Activated CD8-positive, alpha-beta T cell treated with anti-CD3 and anti-CD28 coated beads for 36 hours (primary cell): ENCODE results near the gene KAZN. TPM values are rescaled to one million over a fixed set of nuclear protein-coding genes. Genes with fewer than 3 reads are reported as not detected.

Experiments used
- ATAC-seq: fragments of 200-7000 bp; cut with Tn5 transposase; one replicate; pipeline ENCODE4 v1.10.0; 2021; ENCODE audit warnings: mild to moderate bottlenecking, moderate library complexity
- CTCF ChIA-PET: fragments of 350-600 bp; sonication (Branson Sonifier 250); formaldehyde crosslinking; loops from one replicate; lab custom pipeline; 2021; ENCODE audit warnings: antibody characterized with exemption; lab: Charles Lee
- POLR2A ChIA-PET: fragments of 350-600 bp; sonication (Branson Sonifier 250); formaldehyde crosslinking; loops from one replicate; lab custom pipeline; 2021; ENCODE audit warnings: antibody characterized with exemption; lab: Charles Lee
- DNase-seq: peaks from one replicate; pipeline ENCODE4 v3.0.0-alpha.2; 2020
- H3K27ac Mint-ChIP-seq: one replicate; pipeline ENCODE4 v1.8.0; 2021; ENCODE audit warnings: mild to moderate bottlenecking, mixed read lengths
- H3K27me3 Mint-ChIP-seq: one replicate; pipeline ENCODE4 v1.8.0; 2021; ENCODE audit warnings: mixed read lengths
- H3K36me3 Mint-ChIP-seq: one replicate; pipeline ENCODE4 v1.8.0; 2021; ENCODE audit warnings: low read depth, mixed read lengths
- H3K4me1 Mint-ChIP-seq: one replicate; pipeline ENCODE4 v1.8.0; 2021; ENCODE audit warnings: low read depth, mixed read lengths
- H3K4me3 Mint-ChIP-seq: one replicate; pipeline ENCODE4 v1.8.0; 2021; ENCODE audit warnings: mild to moderate bottlenecking, moderate library complexity, mixed read lengths
- H3K9me3 Mint-ChIP-seq: one replicate; pipeline ENCODE4 v1.8.0; 2021; ENCODE audit warnings: mixed read lengths
- intact Hi-C: fragments of 100-400 bp; cut with micrococcal nuclease; formaldehyde crosslinking; loops from one replicate; pipeline ENCODE4 v1.10.0; 2022
- total RNA-seq, 2 experiments: library from RNA; stranded (reverse); gene quantifications; one replicate each; pipeline ENCODE4 v1.2.3, GENCODE V29; 2021
- TF ChIP-seq, protein P1 (sequence below): fragments of 200-600 bp; IDR thresholded peaks from one replicate; pipeline ENCODE4 v1.8.0; 2022; ENCODE audit warnings: antibody characterized with exemption, mild to moderate bottlenecking

Gene KAZN
- 1 to 10 TPM; 1.7 to 1.9 TPM for total RNA-seq

DNA sequence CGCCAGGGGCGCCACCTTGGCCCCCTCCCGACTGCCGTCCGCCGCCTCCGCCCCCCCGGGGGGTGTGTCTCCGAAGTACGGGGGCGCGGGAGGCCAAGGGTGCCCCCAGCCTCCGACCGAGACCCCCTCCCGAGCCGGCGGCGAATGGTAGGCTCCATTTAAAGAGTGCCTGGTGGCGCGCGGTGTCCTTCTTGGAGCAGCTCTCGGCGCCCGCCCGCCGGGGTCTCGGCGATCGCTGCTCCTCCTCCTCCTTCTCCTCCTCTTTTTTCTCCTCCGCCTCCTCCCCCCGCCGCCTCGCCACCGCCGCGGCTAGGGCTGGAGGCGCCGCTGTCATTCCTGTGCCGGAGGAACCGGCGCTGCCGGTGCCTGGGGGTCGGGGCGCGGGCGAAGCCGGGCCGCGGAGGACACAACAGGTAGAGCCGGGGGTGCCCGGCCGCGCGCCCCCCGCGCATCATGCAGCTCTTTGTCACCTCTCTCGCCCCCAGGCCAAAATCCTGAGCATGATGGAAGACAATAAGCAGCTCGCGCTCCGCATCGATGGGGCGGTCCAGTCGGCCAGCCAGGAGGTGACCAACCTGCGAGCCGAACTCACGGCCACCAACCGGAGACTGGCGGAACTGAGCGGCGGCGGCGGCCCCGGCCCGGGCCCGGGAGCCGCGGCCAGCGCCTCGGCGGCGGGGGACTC, at the start of gene KAZN:
KAZN (plus strand) TSS at position 188 of the 685 bp plus-strand sequence.
- intact Hi-C loops, result no loop called here
- peaks cover 55% of the 10 kb centered on the region for H3K27me3 Mint-ChIP-seq
- CTCF ChIA-PET, result no interaction called here

DNA sequence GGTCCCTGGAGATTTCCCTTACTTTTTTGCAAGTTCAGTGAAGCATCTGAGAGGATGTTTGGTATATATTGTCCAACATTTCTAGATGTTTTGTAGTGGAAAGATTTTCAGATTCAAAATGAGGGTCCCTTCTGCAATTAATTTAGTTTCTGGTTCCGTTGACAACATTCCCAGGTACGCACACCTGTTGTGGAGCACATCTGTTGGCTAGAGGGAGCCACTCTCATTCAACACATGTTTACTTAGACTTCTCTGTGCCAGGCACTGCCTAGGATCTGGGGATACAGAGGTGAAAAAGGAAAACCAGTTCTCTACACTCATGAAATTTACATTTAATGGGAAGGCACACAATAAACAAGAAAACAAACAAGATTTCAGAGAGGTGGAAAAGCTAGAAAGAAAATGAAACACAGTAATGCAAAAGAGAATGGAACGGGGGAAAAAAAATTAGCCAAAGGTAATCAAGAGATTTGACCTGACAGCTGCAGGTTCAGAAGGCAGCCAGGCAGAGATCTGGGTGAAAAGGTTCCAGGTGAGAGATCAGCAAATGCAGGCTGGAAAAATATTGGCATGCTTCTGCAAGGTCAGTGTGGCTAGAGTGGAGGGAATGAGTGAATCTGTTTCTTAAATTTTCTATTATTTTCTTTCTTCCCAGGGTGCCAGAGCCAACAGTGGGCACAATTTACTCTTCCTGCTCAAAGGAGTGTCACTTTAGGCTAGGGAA, 48.4 kb upstream of the KAZN start:
- intact Hi-C loops, result no loop called here

More for the DNA sequence above, at the start of gene KAZN:
- POLR2A ChIA-PET, result no interaction called here
- H3K9me3 Mint-ChIP-seq, result no peaks in the 10 kb centered on the region
- H3K27ac Mint-ChIP-seq, result no peak within 1 kb of the TSS
- DNase-seq (no peak), ATAC-seq (no peak)
- no peaks in the 10 kb centered on the region for H3K36me3 Mint-ChIP-seq
- H3K4me3 Mint-ChIP-seq, result no peak within 1 kb of the TSS
- TF ChIP-seq, protein P1, sequence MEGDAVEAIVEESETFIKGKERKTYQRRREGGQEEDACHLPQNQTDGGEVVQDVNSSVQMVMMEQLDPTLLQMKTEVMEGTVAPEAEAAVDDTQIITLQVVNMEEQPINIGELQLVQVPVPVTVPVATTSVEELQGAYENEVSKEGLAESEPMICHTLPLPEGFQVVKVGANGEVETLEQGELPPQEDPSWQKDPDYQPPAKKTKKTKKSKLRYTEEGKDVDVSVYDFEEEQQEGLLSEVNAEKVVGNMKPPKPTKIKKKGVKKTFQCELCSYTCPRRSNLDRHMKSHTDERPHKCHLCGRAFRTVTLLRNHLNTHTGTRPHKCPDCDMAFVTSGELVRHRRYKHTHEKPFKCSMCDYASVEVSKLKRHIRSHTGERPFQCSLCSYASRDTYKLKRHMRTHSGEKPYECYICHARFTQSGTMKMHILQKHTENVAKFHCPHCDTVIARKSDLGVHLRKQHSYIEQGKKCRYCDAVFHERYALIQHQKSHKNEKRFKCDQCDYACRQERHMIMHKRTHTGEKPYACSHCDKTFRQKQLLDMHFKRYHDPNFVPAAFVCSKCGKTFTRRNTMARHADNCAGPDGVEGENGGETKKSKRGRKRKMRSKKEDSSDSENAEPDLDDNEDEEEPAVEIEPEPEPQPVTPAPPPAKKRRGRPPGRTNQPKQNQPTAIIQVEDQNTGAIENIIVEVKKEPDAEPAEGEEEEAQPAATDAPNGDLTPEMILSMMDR, result no peak
- peaks cover 9% of the 10 kb centered on the region for H3K4me1 Mint-ChIP-seq

DNA sequence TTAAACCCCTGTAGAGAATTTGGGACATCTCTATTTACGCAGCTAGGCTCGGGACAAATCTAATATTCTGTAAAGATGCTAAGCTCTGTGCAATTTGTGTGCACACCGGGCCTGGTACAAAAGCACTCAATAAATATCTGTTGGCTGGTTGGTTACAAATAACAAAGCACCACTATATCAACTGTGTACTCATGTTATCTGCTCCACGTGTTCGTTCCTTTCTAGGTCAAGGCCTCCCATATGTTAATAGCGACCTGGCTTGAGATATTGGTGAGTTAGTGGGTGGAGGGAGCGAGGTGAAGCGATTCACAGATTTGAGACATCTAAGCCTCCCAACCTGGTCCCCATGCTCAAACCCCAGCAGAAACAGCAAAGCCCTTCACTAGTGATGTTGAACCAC, 47.1 kb upstream of the KAZN start:
- no peaks in the 10 kb centered on the region for H3K9me3 Mint-ChIP-seq
- TF ChIP-seq, protein P1, result no peak
- intact Hi-C loops, result no loop called here
- H3K4me3 Mint-ChIP-seq, result no peak overlapping the region
- H3K27me3 Mint-ChIP-seq, result peaks cover 5% of the 10 kb centered on the region
- ChIA-PET POLR2A (no interaction called here), CTCF (no interaction called here)
- H3K36me3 Mint-ChIP-seq, result no peaks in the 10 kb centered on the region
- ATAC-seq, result no peak
- H3K27ac Mint-ChIP-seq, result no peak overlapping the region
- H3K4me1 Mint-ChIP-seq, result no peaks in the 10 kb centered on the region
- DNase-seq, result no peak

More for the DNA sequence above, 48.4 kb upstream of the KAZN start:
- Mint-ChIP-seq H3K27me3 (peaks cover 10% of the 10 kb centered on the region), H3K27ac (no peak overlapping the region), H3K4me1 (no peaks in the 10 kb centered on the region), H3K9me3 (no peaks in the 10 kb centered on the region), H3K36me3 (no peaks in the 10 kb centered on the region), H3K4me3 (no peak overlapping the region)
- ChIA-PET POLR2A (no interaction called here), CTCF (no interaction called here)
- TF ChIP-seq, protein P1, result no peak
- DNase-seq, result no peak
- no peak for ATAC-seq

DNA sequence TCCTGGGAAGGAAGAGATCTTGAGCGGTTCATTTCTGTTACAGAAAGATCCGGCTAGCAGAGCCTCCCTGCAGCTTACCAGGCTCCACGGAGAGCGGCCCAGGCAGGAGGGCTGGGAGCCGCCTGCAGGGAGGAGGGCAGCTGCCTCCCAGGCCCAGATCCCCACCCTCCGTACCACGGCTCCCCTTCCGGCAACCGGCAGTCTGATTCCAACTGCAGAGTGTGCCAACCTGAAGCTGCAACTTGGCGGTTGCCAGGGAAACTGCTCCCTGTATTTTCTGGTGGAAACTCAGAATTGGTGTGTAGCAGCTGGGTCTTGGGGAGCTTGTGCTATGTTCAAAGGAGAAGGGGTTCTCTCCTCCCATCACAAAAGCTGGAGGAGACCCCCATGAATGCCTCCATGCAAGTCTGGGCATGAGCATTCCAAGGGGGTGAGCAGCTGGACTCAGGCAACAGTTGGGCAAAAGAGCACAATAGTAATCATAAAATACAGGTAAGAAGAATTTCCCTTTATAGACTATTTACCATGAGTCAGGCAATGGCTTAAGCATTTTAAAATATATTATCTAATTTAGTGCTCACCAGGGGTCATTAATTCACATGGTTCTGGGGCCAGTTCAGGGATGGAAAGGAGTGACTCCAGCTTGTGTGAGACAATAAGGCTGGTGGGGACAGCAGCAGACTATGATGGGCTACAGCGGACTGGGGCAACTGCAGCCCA, 46.1 kb upstream of the KAZN start:
- H3K9me3 Mint-ChIP-seq, result no peaks in the 10 kb centered on the region
- ATAC-seq, result no peak
- no peak for DNase-seq
- H3K27me3 Mint-ChIP-seq, result peaks cover 5% of the 10 kb centered on the region
- no peaks in the 10 kb centered on the region for H3K4me1 Mint-ChIP-seq
- TF ChIP-seq, protein P1, result no peak
- CTCF ChIA-PET, result no interaction called here
- POLR2A ChIA-PET, result no interaction called here
- intact Hi-C loops, result no loop called here
- no peaks in the 10 kb centered on the region for H3K36me3 Mint-ChIP-seq
- no peak overlapping the region for H3K27ac Mint-ChIP-seq
- no peak overlapping the region for H3K4me3 Mint-ChIP-seq

DNA sequence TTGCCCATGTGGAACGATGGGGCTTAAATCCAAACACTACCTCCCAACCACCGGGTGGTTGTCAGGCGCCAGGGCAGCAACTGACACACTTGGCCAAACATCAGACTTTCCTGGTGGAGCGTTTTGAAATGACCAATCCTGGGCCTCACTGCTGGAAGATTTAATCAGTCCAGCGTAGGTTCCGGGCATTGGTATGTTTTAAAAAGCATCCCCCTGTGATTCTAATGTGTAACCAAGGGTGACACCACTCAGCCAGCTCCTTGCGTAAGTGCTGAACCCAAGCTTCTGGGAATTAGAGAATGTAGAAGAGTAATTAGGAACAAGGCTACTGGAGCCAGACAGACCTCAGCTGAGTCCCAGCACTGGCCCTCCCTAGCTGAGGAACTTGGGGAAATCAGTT, 44.8 kb upstream of the KAZN start:
- no peaks in the 10 kb centered on the region for H3K9me3 Mint-ChIP-seq
- peaks cover 3% of the 10 kb centered on the region for H3K27me3 Mint-ChIP-seq
- no peak overlapping the region for H3K4me3 Mint-ChIP-seq
- TF ChIP-seq, protein P1, result no peak
- no peak for DNase-seq
- no peak for ATAC-seq
- no peaks in the 10 kb centered on the region for H3K36me3 Mint-ChIP-seq
- no peak overlapping the region for H3K27ac Mint-ChIP-seq
- ChIA-PET CTCF (no interaction called here), POLR2A (no interaction called here)
- H3K4me1 Mint-ChIP-seq, result no peaks in the 10 kb centered on the region
- intact Hi-C loops, result no loop called here
